GM19043 (cell line): ENCODE measurements around the gene LTA4H.
"Not testable (repeated sequence)": the region's sequence is repeated elsewhere in the genome, so short reads cannot be mapped to it uniquely, and the experiment has no call there.

Experiments
- ATAC-seq: cut with Tn5 transposase; IDR thresholded peaks from one replicate; pipeline ENCODE4 v1.9.1; 2021; ENCODE audit warnings: low read depth; ENCODE audit not compliant: unreplicated experiment

The LTA4H gene

DNA sequence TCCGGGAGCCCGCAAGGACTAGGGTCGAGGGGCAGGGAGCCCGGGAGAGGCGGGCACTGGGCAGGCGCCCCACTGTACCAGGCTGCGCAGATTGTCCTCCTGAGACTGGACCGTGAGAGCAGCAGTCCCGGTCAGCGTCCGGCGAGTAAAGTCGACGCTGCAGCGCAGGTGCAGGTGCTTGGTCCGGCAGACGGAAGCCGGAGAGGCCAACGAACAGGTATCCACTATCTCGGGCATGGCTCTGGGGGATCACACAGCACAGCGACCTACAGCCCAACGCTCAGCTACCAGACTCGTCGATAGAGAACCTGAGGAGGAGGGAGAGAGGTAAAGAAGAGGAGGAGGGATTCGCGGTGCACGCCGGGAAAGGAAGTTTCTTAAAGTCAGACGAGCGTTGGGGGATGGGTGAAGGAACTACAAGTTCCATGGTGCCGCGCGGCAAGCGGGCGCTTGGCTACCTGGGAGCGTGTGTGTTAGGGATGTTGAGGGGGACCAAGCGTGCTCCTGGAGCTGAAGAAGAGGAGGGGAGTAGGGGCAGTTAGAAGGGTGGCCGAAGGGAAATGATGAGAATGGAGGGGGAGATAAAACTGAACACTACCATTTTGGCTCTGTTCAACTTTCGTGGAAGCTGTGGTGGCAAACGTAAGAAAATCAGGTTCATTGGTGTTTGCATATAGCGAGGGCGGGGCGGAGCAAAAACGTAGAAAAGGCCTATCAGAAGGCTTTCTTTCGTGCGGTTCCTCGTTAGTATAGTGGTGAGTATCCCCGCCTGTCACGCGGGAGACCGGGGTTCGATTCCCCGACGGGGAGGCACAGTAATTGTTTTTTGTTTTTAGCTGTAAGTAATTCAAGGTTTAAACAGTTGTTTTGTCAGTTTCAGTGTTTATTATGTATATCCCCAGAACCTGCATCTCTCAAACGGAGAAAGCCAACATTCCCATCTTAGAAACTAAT, at the start of gene LTA4H:
LTA4H (minus strand) TSS at position 305 of the 954 bp plus-strand sequence; CDS start at position 237, 68 bp downstream.
- peak; percentile 88 for ATAC-seq

DNA sequence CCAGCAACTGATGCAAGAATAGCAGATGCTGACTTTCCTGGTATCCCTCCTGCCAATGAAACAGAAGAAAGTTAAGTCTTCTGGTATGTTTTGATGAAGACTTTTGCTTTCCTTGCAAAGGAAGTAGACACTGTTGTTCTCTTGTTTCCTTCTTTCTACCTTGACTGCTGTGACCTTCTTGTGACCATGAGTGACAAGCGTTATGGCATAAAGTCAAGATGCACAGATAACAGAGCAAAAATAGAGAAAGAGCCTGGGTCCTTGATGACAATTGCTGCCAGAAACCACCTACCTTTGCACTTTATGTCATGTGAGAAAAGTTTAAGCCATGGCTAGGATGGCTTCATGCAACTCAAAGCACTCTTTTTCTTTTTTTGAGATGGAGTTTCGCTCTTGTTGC, 49.2 kb upstream of the LTA4H start:
- ATAC-seq = no peak

DNA sequence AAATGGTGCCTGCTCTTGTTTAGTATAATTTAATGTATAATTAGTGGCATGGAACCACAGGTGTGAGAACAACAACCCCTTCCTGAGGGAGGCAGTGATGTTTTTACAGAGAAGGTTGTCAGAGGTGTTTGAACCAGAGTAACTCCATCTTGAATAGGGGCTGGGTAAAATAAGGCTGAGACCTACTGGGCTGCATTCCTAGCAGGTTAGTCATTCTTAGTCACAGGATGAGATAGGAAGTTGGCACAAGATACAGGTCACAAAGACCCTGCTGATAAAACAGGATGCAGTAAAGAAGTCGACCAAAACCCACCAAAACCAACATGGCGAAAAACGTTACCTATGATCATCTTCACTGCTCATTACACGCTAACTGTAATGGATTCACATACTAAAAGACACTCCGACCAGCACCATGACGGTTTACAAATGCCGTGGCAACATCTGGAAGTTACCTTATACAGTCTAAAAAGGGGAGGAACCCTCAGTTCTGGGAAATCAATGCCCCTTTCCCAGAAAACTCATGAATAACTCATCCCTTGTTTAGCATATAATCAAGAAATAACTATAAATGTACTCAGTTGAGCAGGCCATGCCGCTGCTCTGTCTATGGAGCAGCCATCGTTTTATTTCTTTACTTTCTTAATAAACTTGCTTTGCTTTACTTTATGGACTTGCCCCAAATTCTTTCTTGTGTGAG, 47.8 kb upstream of the LTA4H start:
- no peak for ATAC-seq

DNA sequence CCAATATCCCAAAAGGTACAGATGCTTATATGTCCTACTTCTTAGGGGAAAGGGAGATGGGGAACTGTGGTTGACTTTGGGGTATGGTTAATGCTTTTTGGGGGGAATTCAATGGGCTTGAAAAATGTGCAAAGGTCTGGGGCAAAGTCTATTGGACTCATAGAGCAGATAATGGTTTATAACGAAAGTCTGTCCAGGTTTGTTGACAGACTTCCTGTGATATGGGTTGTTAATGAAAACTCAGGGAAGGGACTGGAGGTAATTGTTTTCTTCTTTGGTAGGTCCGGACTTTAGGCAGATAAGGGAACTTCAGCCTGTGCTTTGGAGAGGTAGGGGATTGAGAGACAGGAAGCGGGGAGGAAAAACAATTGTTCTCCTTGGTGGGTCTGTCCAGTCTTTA, 46.2 kb upstream of the LTA4H start:
- no peak for ATAC-seq

DNA sequence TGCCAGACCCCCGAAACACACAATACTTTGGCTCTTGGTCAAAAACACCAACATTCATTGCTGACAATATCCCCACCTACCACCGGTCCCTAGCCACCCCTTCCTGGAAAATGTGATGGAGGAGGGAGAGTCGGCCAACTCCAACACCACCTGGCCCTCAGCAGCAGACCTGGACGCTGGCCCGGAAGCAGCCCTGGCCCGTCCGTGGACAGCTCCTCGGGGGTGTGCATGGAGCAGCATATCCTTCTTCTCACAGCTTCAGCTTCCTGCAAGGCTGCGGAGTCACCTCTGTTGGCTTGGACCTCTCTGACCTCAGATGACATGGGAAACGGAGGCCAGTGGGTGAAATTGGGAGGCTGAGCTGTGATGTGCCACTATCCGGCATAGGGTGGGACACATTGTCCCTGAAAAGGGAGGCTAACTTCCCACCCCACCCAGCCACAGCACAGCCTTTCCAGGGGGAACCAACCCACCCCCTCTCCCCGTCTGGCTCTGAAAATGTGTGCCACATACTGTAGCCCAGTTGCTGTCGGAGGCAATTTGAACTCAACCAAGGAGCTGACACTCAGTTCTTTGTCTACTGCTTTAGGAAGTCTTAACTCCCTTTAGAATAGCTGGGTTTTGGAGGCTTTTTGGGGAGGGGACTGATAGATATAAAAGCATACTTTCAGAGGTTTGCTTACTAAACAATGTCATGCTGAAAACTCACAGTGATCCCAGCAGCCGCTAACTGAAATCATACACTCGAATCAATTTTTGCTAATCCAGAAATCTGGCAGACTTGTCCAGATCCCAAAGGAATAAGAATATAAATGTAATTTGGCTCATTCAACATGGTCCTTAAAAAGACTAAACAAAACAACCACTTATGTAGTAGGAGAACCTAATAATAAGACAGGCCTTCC, 43.1 kb upstream of the LTA4H start:
- no peak for ATAC-seq

DNA sequence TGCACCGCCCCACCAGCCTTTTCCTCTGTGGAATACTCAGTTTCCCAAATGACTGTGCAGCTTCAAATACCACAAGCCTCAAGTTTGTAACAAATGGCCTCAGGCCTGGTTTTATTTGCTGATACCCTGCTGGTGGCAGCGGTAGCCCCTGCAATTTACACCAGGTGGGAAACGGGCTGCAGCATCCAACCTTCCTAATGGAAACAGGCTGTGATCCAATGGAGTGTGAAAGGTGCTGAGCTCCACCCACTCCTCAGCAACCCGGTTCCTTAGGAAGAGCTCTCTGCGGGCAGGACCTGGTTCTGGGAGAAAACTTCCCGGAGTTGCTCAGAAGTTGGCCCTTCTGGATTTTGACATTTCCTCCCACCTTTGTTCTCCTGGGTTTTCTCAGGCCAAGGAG, 41.7 kb upstream of the LTA4H start:
- no peak for ATAC-seq

DNA sequence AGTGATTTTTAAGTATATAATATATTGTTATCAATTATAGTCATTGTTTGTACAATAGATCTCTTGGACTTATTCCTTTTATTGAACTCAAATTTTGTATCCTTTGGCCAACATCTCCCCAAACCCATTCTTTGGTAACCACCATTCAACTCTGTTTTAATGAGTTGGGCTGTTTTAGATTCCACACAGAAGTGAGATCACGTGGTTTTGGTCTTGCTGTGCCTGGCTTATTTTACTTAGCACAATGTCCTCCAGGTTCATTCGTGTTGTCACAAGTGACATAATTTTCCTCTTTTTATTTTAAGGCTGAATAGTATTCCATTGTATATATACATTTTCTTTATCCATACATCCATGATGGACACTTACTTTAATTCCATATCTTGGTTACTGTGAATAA, 40.2 kb upstream of the LTA4H start:
- no peak for ATAC-seq

DNA sequence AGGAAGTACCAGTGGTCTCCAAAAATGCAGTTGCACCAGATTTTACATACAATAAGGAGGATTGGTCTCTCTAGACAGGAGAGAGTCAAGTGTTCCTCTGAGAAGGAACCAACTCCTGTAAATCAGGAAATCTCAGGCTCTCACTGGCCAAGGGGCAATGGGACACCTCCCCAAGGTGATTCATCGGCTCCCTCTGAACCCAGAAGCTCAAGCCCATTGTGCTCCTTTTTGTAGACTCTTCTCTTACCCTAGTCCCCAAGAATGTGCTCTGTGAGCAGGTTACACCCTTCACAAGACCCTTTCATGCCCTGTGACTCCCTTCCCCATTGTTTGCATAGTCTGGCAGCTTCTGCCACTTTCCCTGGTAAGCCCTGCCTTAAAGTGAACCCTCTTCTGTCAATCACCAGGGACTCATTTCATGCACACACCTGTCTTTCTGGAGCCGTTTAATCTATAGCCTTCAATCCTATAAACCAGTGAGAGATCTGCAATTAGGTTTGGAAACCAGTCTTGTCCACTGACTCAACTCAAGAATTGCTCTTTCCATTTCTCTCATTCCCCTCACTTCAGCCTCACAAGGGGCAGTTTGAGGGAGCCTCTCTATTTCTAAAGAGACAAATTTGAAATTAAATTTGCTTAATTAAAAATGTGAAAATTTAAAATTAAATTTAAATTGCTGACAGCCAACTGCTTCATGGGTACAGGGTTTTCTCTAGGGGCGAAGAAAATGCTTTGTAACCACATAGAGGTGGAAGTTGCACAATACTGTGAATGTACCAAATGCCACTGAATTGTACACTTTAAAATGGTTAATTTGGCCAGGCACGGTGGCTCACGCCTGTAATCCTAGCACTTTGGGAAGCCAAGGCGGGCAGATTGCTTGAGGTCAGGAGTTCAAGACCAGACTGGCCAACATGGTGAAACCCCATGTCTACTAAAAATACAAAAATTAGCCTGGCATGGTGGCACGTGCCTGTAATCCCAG, 38.3 kb upstream of the LTA4H start:
- no peak for ATAC-seq

DNA sequence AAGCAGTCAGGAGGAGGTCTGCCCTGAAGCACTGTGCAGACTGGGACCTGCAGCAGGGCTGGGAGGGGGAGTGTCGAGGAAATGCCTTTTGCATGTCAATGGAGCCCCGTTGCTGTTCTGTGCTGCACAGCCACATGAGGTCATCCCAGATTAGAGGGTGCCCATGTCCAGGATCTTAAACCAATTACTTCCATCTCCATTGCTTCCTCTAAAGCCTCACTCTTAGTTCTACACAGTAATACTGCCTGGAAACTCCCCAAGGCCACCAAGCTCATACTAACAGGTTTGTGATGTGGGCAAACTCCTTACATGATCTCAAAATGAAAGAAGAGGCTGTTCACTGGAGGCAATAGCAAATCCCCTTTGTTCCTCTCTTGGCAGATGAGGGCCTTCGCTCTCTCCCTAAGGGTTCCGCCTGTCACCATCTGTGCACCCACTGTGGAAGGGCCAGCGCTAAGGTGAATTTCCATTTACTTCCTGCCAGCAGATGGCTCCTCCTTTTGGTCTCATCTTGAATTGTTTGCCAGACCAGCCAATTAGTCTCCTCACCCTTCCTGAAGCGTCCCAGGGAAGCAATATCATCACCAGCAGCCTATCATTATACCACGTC, 35.4 kb upstream of the LTA4H start:
- no peak for ATAC-seq

DNA sequence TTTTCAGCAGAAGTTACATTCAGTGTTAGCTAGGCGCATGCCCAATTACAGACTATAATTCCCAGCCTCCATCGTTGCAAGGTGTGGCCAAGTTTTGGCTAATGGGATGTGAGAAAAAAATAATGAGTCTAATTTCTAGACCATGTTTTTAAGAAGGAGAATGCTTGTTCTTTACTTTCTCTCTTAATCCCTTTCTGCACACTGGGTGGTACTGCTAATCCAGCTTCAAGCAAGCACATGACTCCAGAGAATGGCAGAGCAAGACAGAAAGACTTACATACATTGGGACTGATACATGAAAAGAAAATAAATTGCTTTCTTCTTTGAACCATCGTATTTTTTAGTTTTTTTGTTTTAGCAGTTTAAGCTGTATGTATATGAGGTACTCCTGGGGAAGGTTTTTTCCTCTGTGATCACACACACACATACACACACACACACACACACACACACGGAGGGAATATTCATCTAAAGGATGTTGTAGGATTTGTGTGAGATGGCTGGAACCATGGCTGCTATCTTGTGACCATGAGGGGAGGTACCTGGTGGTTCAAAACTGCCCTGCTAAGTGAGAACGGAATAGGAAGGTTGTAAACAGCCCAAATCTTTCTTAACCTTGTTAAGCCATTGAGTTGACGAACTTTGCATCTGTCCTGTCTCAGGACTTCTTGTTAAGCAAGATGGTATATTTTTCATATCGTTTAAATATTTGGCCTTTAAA, 34.3 kb upstream of the LTA4H start:
- ATAC-seq = no peak

DNA sequence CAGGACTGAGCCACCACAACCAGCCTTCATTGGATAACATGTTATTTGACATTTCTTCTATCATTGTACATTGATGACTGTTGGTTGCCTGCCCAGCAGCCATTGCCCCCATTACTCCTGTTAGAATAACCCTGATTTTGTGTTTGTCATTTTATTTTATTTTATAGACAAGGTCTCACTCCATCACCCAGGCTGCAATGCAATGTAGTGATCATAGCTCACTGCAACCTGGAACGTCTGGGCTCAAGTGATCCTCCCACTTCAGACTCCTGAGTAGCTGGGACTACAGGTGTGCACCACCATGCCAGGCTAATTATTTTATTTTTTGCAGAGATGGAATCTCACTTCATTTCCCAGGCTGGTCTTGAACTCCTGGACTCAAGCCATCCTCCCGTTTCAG, 33.2 kb upstream of the LTA4H start:
- no peak for ATAC-seq

DNA sequence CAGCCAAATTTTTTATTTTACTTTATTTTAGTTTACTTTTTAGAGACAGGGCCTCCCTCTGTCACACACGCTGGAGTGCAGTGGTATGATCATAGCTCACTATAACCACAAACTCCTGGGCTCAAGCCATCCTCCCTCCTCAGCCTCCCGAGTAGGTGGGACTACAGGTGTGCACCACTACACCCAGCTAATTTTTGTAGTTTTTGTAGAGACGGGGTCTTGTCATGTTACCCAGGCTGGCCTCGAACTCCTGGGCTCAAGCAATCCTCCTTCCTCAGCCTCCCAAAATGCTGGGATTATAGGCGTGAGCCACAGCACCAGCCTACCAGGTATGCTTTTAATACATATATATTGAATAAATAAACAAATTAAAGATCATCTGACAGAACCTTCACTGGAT, 32.7 kb upstream of the LTA4H start:
- no peak for ATAC-seq

DNA sequence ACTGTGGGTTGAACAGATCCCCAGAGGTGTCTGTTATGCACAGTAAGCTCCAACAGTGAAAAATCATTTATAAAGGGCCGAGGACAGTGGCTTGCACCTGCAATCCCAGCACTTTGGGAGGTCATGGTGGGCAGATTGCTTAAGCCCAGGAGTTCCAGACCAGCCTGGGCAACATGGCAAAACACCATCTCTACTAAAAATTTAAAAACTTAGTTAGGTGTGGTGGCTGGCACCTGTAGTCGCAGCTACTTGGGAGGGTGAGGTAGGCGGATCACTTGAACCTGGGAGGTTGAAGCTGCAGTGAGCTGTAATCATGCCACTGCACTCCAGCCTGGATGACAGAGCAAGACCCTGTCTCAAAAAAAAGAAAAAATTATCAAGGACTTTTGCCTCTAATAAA, 30.4 kb upstream of the LTA4H start:
- ATAC-seq = not testable (repeated sequence)

DNA sequence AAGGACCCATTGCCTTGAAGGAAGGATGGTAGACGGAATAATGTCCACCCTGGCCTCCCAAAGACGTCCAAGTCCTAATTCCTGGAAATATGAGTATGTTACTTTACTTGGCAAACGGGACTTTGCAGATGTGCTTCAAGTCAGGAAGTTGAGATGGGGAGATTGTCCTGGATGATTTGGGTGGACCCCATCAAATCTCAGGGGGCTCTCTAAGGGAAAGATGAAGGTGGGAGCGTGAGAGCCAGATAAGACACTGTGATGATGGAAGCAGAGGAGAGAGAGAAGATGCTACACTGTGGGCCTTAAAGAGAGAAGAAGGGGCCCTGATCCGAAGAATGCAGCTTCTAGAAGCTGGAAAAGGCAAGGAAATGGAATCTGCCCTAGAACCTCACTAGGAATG, 29.6 kb upstream of the LTA4H start:
- ATAC-seq = no peak

DNA sequence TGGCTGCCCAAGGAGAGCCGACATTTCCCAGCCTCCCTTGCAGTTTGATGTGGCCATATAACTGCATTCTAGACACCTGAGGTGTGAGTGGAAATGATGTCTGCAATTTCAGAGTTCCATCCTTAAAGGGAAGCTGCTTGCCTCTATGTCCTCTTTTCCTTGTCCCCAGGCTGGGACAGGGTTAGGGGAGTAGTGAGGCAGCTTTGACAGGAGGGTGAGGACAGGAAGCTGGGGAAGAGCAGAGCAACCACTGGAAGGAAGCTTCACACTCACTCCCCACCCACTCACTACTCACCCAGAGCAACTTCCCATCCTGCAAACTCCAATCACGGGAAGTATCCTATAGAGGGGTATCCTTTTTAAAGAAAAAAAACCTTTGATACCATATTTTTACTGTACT, 28.9 kb upstream of the LTA4H start:
- ATAC-seq = no peak

DNA sequence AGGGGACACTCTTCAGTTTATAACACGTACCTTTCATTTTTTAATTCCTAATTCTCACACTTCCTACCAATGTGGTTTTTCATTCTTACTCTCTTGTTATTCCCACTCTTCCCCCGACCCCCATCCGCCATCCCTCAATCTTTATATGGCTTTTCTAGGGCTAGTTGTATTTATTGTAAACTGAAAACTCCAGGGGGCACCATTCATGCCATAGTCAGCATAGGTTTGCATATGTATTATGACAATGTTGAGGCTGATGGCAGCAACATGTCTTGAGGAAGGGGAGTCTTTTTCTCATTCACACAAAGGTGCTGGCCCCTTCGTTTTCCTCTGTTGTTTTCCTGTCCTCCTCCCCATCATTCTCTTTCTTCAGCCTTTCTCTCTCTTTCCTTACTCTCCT, 27.7 kb upstream of the LTA4H start:
- ATAC-seq = no peak

DNA sequence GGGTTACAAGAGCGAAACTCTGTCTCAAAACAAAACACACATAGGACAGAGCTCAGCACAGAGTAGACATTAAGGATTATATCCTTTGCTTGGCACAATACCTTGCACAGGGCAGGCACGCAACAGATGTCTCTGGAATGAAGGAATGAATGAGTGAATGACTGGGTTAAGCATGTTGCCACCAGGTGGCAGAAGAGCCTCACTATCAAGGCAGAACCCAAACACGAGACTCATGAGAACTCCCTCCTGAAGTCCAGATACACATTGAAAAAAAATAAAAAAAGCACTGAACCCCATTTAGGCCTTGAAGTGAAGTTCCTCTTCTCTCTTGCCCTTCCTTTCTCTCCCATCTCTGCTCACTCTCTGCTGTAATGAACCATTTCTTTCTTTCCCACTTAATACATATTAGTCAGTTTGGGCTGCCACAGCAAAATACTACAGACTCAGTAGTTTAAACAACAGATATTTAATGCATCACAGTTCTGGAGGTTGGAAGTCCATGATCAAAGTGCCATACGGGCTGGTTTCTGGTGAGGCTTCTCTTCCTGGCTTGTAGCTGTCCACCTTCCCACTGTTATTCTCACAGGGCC, 26.6 kb upstream of the LTA4H start:
- ATAC-seq = peak; percentile 65

DNA sequence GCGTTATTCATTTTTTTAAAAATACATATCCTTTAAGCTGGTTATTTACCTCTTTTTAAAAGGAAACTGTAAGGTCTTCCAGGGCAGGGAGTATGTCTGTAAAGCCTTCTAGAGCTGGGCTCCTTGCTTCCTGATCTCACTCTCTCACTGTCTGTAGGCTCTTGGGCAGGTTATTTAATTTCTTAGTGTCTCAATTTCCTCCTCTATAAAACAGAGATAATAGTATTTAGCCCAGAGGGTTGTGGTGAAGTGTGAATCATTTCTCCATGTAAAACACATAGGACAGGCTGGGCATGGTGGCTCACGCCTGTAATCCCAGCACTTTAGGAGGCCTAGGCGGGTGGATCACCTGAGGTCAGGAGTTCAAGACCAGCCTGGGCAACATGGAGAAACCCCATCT, 25.9 kb upstream of the LTA4H start:
- no peak for ATAC-seq
